Measurements from ENCODE around the gene FBXW4.

The FBXW4 gene

DNA sequence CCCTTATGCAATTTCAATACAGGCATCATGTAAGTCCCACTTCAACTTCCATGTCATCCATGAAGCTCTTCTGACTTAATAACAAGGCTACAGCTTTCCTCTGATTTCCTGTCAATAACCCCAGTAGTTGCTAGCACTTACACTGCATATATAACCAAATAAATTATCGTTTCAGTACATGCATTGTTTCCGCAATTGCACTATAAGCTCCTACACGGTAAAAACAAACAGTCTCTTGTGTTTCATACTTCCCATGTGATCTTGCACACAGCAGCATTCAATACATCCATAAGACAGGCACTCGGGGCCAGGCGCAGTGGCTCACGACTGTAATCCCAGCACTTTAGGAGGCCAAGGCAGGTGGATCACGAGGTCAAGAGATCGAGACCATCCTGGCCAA lies 41.4 kb downstream of the FBXW4 start:
- no peak for DNase-seq
- Mint-ChIP-seq H3K4me3 (no peak overlapping the region), H3K9me3 (no peaks in the 10 kb centered on the region), H3K4me1 (peaks cover 22% of the 10 kb centered on the region), H3K27ac (no peak overlapping the region), H3K36me3 (ENCODE audit: low read depth) (peaks cover 34% of the 10 kb centered on the region), H3K27me3 (ENCODE audit: low read depth, poor library complexity) (no peaks in the 10 kb centered on the region)
- TF ChIP-seq, protein P1, sequence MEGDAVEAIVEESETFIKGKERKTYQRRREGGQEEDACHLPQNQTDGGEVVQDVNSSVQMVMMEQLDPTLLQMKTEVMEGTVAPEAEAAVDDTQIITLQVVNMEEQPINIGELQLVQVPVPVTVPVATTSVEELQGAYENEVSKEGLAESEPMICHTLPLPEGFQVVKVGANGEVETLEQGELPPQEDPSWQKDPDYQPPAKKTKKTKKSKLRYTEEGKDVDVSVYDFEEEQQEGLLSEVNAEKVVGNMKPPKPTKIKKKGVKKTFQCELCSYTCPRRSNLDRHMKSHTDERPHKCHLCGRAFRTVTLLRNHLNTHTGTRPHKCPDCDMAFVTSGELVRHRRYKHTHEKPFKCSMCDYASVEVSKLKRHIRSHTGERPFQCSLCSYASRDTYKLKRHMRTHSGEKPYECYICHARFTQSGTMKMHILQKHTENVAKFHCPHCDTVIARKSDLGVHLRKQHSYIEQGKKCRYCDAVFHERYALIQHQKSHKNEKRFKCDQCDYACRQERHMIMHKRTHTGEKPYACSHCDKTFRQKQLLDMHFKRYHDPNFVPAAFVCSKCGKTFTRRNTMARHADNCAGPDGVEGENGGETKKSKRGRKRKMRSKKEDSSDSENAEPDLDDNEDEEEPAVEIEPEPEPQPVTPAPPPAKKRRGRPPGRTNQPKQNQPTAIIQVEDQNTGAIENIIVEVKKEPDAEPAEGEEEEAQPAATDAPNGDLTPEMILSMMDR (IDR thresholded peaks at IDR 0.05): no peak

DNA sequence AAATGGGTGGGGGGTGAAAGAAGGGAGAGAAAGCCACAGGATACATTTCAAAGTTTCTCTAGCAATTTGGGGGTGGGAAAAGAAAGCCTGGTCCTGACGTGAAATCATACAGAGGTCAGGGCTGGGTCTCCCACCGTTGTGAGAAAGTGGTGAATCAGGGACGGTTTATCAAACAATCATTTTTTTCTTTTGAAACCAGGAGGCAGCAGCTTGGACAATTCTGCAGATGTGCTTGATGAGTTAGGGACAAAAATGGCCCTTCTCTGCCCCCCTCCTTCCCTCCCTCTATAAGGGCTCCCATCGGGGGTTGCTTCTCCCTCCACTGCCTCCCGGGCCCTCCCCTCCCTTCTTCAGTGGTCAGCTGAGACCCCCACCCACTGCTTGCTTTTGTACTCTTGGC lies 43.6 kb downstream of the FBXW4 start:
- Mint-ChIP-seq H3K27ac (no peak overlapping the region), H3K4me3 (no peak overlapping the region), H3K27me3 (ENCODE audit: low read depth, poor library complexity) (no peaks in the 10 kb centered on the region), H3K4me1 (peaks cover 27% of the 10 kb centered on the region), H3K36me3 (ENCODE audit: low read depth) (peaks cover 33% of the 10 kb centered on the region), H3K9me3 (no peaks in the 10 kb centered on the region)
- no peak for DNase-seq
- TF ChIP-seq, protein P1 (IDR thresholded peaks at IDR 0.05): no peak

DNA sequence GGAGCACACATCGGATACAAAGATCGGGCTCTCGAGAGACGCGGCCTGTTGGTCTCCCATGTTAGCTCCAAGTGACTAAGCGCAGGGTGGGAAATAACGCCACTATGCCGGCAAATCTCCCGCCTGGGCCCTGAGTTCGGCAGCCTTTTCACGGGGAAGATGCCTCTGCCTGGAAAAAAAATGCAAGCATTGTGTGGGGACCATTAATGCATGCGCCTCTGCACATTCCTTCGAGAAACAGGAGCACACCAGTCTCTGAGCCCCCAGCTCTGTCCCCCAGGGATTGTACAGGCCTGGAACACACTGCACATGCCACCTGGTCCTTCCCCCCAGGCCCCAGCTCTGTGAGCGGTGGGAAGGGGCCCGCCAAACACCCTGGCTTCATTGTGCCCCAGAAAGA lies 44.1 kb downstream of the FBXW4 start:
- H3K27ac Mint-ChIP-seq: no peak overlapping the region
- DNase-seq: no peak
- H3K4me3 Mint-ChIP-seq: no peak overlapping the region
- H3K27me3 Mint-ChIP-seq (ENCODE audit: low read depth, poor library complexity): no peaks in the 10 kb centered on the region
- no peaks in the 10 kb centered on the region for H3K9me3 Mint-ChIP-seq
- H3K4me1 Mint-ChIP-seq: peaks cover 32% of the 10 kb centered on the region
- H3K36me3 Mint-ChIP-seq (ENCODE audit: low read depth): peaks cover 28% of the 10 kb centered on the region
- TF ChIP-seq, protein P1 (IDR thresholded peaks at IDR 0.05): no peak

DNA sequence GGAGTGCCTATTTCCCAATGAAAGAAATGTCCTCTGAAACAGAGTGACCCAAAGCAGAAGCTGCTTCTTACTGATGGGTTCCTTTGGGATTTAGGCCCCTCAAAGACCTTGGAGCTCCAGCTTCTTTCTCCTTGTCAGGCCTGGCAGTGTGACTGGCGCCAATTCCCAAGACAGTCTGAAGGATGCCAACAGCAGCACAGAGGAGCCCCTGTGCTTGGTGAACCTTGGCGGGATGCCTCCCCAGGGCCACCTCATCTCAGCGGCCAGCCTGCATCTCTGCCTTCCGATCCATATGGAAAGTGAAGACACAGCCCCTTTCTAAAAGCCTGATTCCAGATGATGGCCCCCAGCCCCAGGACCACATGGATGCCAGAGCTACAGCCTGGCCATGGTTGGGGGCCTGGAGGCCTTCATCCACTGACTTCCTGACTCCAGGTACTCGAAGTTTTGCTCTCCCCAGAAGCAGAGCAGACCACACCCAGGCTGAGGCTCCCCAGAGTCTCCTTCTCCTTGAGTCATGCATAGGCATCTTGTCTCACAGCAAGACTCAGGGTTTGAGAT lies 45.4 kb downstream of the FBXW4 start:
- peaks cover 37% of the 10 kb centered on the region for H3K4me1 Mint-ChIP-seq
- H3K27ac Mint-ChIP-seq: no peak overlapping the region
- no peaks in the 10 kb centered on the region for H3K9me3 Mint-ChIP-seq
- TF ChIP-seq, protein P1 (IDR thresholded peaks at IDR 0.05): no peak
- H3K27me3 Mint-ChIP-seq (ENCODE audit: low read depth, poor library complexity): no peaks in the 10 kb centered on the region
- no peak overlapping the region for H3K4me3 Mint-ChIP-seq
- no peak for DNase-seq
- peaks cover 20% of the 10 kb centered on the region for H3K36me3 Mint-ChIP-seq (ENCODE audit: low read depth)

DNA sequence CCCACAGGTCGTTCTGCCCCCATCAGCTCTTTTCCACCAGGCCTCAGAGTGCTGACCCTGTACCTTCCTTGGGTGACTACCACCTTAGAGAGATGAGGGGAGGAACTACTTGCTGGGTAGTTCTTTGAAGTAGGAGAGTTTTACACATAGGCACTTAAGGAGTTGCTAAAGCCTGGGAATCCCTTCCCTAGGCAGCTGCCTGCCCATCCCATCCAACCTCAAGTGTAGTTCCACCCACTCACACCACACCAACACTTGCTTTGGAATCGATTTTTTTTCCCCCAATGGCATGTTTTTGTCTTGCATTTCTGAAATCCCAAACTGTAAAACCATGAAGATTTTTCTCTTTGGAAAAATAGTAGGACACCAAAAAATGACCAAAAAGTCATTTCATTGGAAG lies 47.7 kb downstream of the FBXW4 start:
- no peak for DNase-seq
- Mint-ChIP-seq H3K4me1 (peaks cover 61% of the 10 kb centered on the region), H3K27me3 (ENCODE audit: low read depth, poor library complexity) (no peaks in the 10 kb centered on the region), H3K27ac (peak overlapping the region; percentile 78), H3K4me3 (no peak overlapping the region), H3K9me3 (no peaks in the 10 kb centered on the region), H3K36me3 (ENCODE audit: low read depth) (peaks cover 24% of the 10 kb centered on the region)
- TF ChIP-seq, protein P1 (IDR thresholded peaks at IDR 0.05): no peak

DNA sequence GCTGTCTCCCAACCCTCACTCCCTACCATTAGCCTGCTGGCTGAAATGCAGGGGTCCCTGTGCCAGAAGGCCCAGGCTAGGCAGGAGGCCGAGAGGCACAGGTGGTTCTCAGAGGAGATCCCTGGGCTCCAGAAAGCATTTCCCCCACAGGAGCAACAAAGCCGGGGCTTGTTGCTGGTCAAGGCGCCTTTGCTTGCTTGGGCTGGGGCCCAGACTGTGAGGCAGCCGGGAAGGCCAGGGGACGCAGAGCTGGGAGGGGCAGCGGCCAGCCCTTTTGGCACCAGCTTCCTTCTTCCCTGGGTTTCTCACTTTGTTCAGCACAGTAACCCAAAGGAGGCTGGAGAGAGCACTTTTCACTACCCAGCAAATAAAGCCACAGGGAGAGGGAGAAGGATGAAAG lies 48.6 kb downstream of the FBXW4 start:
- TF ChIP-seq, protein P1 (IDR thresholded peaks at IDR 0.05): no peak
- Mint-ChIP-seq H3K4me1 (peaks cover 61% of the 10 kb centered on the region), H3K27ac (no peak overlapping the region), H3K9me3 (no peaks in the 10 kb centered on the region), H3K36me3 (ENCODE audit: low read depth) (peaks cover 29% of the 10 kb centered on the region), H3K27me3 (ENCODE audit: low read depth, poor library complexity) (no peaks in the 10 kb centered on the region), H3K4me3 (no peak overlapping the region)
- DNase-seq: no peak

All from nephron progenitor cell (in vitro differentiated cells).